HepG2 (cell line): ENCODE data around the gene ARHGEF12. TPM values are rescaled to one million over a fixed set of nuclear protein-coding genes. Genes with fewer than 3 reads are reported as not detected.

Experiments used
- ATAC-seq: fragments of 200-7000 bp; cut with Tn5 transposase; 3 replicates; pipeline ENCODE4 v1.9.1; 2020; ENCODE audit warnings: mild to moderate bottlenecking, moderate library complexity
- BruUV-seq: library from RNA; stranded (reverse); fragments of 400-500 nt; replicated peaks from 2 replicates; lab custom pipeline; 2021; lab: Mats Ljungman, UMichigan
- CTCF ChIA-PET: fragments of 300-600 bp; formaldehyde crosslinking; extraction: SDS; loops from one replicate; lab custom pipeline; 2021; ENCODE audit warnings: low total read pairs, inconsistent platforms, low intra/inter-chr PET ratio; lab: Yijun Ruan, JAX
- POLR2A ChIA-PET: fragments of 350-600 bp; sonication (Branson Sonifier 250); formaldehyde crosslinking; loops from one replicate; lab custom pipeline; 2020; ENCODE audit warnings: antibody characterized with exemption, inconsistent platforms; lab: Yijun Ruan, JAX
- DNase-seq: peaks from one replicate; pipeline ENCODE4 v3.0.0-alpha.2; 2015; ENCODE audit warnings: low spot score
- FAIRE-seq: peaks from 3 replicates; lab custom pipeline; 2011; peaks lifted over from hg19 to GRCh38; lab: Jason Lieb, UNC
- H2AFZ ChIP-seq: one replicate; pipeline ENCODE4 v1.6.1; 2011; ENCODE audit warnings: low read length, inconsistent platforms
- H3K27ac ChIP-seq: fragments of 300-600 bp; 3 replicates; pipeline ENCODE4 v1.8.0; 2011; ENCODE audit warnings: mixed run types, mild to moderate bottlenecking, mixed read lengths, low read length, inconsistent platforms; ENCODE audit not compliant: insufficient read depth; ENCODE audit errors: extremely low read length
- H3K27me3 ChIP-seq, 2 experiments: fragments of 200-600 bp in 1 of 2; 2 replicates in 1 of 2; 3 replicates in 1 of 2; pipeline versions ENCODE4 v1.6.0 to v1.8.0; 2011; ENCODE audit warnings: low read length in 2 of 2, mild to moderate bottlenecking in 2 of 2, moderate library complexity in 2 of 2, inconsistent platforms in 1 of 2; ENCODE audit not compliant: insufficient read depth in 2 of 2, control insufficient read depth in 1 of 2
- H3K36me3 ChIP-seq, 2 experiments: fragments of 200-600 bp in 1 of 2; replicated peaks in 1 of 2; 2 replicates in 1 of 2; 3 replicates in 1 of 2; pipeline versions ENCODE4 v1.5.1 to v1.8.0; 2011; ENCODE audit warnings: low read length in 2 of 2, inconsistent platforms in 1 of 2; ENCODE audit not compliant: insufficient read depth in 2 of 2, control insufficient read depth in 1 of 2
- H3K4me1 ChIP-seq: 2 replicates; pipeline ENCODE4 v1.5.1; 2012; ENCODE audit warnings: low read length, inconsistent platforms; ENCODE audit not compliant: insufficient read depth
- H3K4me2 ChIP-seq: 2 replicates; pipeline ENCODE4 v1.6.0; 2011; ENCODE audit warnings: low read depth, low read length, inconsistent platforms
- H3K4me3 ChIP-seq, 3 experiments: fragments of 200-600 bp in 1 of 3; sonication (generic), shearing (Covaris generic) in 1 of 3; replicated peaks in 1 of 3; 2 replicates each; pipeline ENCODE4 v1.5.1; 2011 to 2016; ENCODE audit warnings: low read length in 3 of 3, inconsistent platforms in 2 of 3, low read depth in 2 of 3, mild to moderate bottlenecking in 2 of 3, control low read depth in 1 of 3, mixed read lengths in 1 of 3; ENCODE audit not compliant: insufficient read depth in 1 of 3
- H3K79me2 ChIP-seq: one replicate; pipeline ENCODE4 v1.6.1; 2011; ENCODE audit warnings: low read length, inconsistent platforms; ENCODE audit not compliant: insufficient read depth
- H3K9ac ChIP-seq: 2 replicates; pipeline ENCODE4 v1.6.0; 2011; ENCODE audit warnings: mild to moderate bottlenecking, low read depth, low read length, inconsistent platforms; ENCODE audit not compliant: insufficient read depth
- H3K9me3 ChIP-seq: 2 replicates; pipeline ENCODE4 v1.5.1; 2012; ENCODE audit warnings: mild to moderate bottlenecking, low read length
- H4K20me1 ChIP-seq: 2 replicates; pipeline ENCODE4 v1.6.0; 2011; ENCODE audit warnings: inconsistent platforms, mild to moderate bottlenecking, low read length, moderate library complexity; ENCODE audit not compliant: insufficient read depth
- ATM ChIP-seq: fragments of 450-650 bp; IDR thresholded peaks from 2 replicates; pipeline ENCODE4 v1.7.1; 2017; ENCODE audit warnings: mild to moderate bottlenecking, borderline replicate concordance
- FOXA1 ChIP-seq, 2 experiments: fragments of 450-650 bp in 1 of 2; sonication (generic) in 1 of 2; formaldehyde crosslinking in 1 of 2; IDR thresholded peaks; 2 replicates each; pipeline versions ENCODE4 v1.4.0 to v1.6.1; 2016 to 2020; ENCODE audit warnings: missing genetic modification reagents in 1 of 2
- GABPA ChIP-seq, 2 experiments: IDR thresholded peaks; 2 replicates each; pipeline ENCODE4 v1.6.1; 2011 to 2016; ENCODE audit warnings: low read depth in 2 of 2, low read length in 1 of 2, missing biosample characterization in 1 of 2, missing genetic modification characterization in 1 of 2
- KLF9 ChIP-seq: IDR thresholded peaks from 2 replicates; pipeline ENCODE4 v1.6.1; 2016; ENCODE audit warnings: low read depth
- PHF8 ChIP-seq: sonication (generic); formaldehyde crosslinking; IDR thresholded peaks from 2 replicates; pipeline ENCODE4 v1.5.0; 2020; ENCODE audit warnings: missing genetic modification reagents
- PREB ChIP-seq: sonication (generic); formaldehyde crosslinking; IDR thresholded peaks from 2 replicates; pipeline ENCODE4 v1.4.0; 2020; ENCODE audit warnings: missing genetic modification reagents
- RERE ChIP-seq: IDR thresholded peaks from 2 replicates; pipeline ENCODE4 v1.6.1; 2016; ENCODE audit warnings: low read depth, missing genetic modification reagents, missing compliant biosample characterization
- TBX2 ChIP-seq: sonication (generic); formaldehyde crosslinking; IDR thresholded peaks from 2 replicates; pipeline ENCODE4 v1.5.0; 2020; ENCODE audit warnings: missing genetic modification reagents, mild to moderate bottlenecking, borderline replicate concordance
- ZMYM3 ChIP-seq: sonication (generic); formaldehyde crosslinking; IDR thresholded peaks from 2 replicates; pipeline ENCODE4 v1.5.1; 2020; ENCODE audit warnings: mild to moderate bottlenecking, missing genetic modification reagents
- WGBS: methylation state at CpG from one replicate; pipeline ENCODE4 v1.1.6; 2017; ENCODE audit warnings: low lambda C conversion rate; 5-methylcytosine and 5-hydroxymethylcytosine counted together
- in situ Hi-C: cut with HindIII; loops from 2 replicates; pipeline ENCODE4 v1.10.0; 2017; ENCODE audit warnings: low pct_unique_long_range_greater_than_20kb; ENCODE audit not compliant: extremely low pct_ligation_motif_present
- intact Hi-C: fragments of 100-400 bp; cut with micrococcal nuclease; formaldehyde crosslinking; loops from one replicate; pipeline ENCODE4 v1.10.0; 2022; ENCODE audit not compliant: unreplicated experiment
- polyA plus RNA-seq, 8 experiments: library from polyadenylated mRNA; depleted of rRNA in 3 of 8; stranded (reverse) in 7 of 8; unstranded in 1 of 8; fragments of >200 nt; fragmentation: Illumina TruSeq in 4 of 8; extraction: Trizol in 4 of 8; gene quantifications; 2 replicates each; pipeline versions ENCODE4 v1.2.1 to v1.2.3, GENCODE V29; 2011 to 2016; ENCODE audit warnings: low read depth in 4 of 8, missing spikeins in 1 of 8, mixed read lengths in 1 of 8; ENCODE audit not compliant: insufficient read depth in 1 of 8
- total RNA-seq, 5 experiments: library from RNA; depleted of rRNA; stranded (reverse); fragments of >200 nt; fragmentation: Illumina TruSeq; extraction: Trizol; gene quantifications; 2 replicates each; pipeline ENCODE4 v1.2.3, GENCODE V29; 2016; ENCODE audit warnings: low read depth in 1 of 5
- TF ChIP-seq, protein P1 (sequence below): sonication (generic); formaldehyde crosslinking; IDR thresholded peaks from 2 replicates; pipeline ENCODE4 v1.4.0; 2020; ENCODE audit warnings: missing genetic modification reagents

ARHGEF12 gene
- total and polyA plus RNA-seq, 2 of the 13 experiments (the other 11 are each of a cell fraction or from before 2014, with no cell fraction given): 17.9 to 54.4 TPM

- FAIRE-seq: no peak
- H3K4me2 ChIP-seq: peak overlapping the region; percentile 47
- H3K9ac ChIP-seq: no peak overlapping the region
- WGBS: 0% methylated on average over 11 of the region's 12 CpGs
- H3K27me3 ChIP-seq: peaks cover 3 to 43% of the 10 kb centered on the region in 2 experiments; a peak in 4 of 5 replicates
- peak overlapping the region in 1 of 3 experiments; percentile 29; a peak in 1 of 6 replicates for H3K4me3 ChIP-seq
- no peaks in the 10 kb centered on the region for H3K36me3 ChIP-seq
- H3K9me3 ChIP-seq: no peaks in the 10 kb centered on the region
- no TSS peak for BruUV-seq
- ATAC-seq: peak; percentile 25
- POLR2A ChIA-PET: interaction anchor here (1.2 kb wide), 1 partner anchor 17 kb away, joined by 4 read pairs; no protein-coding TSS in a partner anchor
- peaks cover 17% of the 10 kb centered on the region for H3K4me1 ChIP-seq
- H3K79me2 ChIP-seq: no peaks in the 10 kb centered on the region
- intact Hi-C loops: no loop called here
- TF ChIP-seq TBX2 (CRISPR knock-in tag) (peak; percentile 20; the same call in 1 of the 2 replicates), PHF8 (no peak), ATM (no peak), FOXA1 (IDR thresholded peaks at IDR 0.05) (no peak), FOXA1 (CRISPR knock-in tag; IDR thresholded peaks at IDR 0.05) (0 out of 2 replicates have a peak, but pooled peaks have one; percentile 19), GABPA (IDR thresholded peaks at IDR 0.05; ENCODE audit: low read depth, low read length) (no peak), GABPA (CRISPR knock-in tag; IDR thresholded peaks at IDR 0.05; ENCODE audit: low read depth) (0 out of 2 replicates have a peak, but pooled peaks have one; percentile 14), ZMYM3 (CRISPR knock-in tag) (no peak)
- TF ChIP-seq, all 625 proteins: peak for 3
- CTCF ChIA-PET: no interaction called here
- H2AFZ ChIP-seq: no peak overlapping the region
- no peaks in the 10 kb centered on the region for H4K20me1 ChIP-seq
- no peak for DNase-seq
- in situ Hi-C loops: no loop called here
- H3K27ac ChIP-seq: no peak overlapping the region
Observed at GRCh38 chr11:120523196-120523595, 187.0 kb downstream of the ARHGEF12 start.

DNA sequence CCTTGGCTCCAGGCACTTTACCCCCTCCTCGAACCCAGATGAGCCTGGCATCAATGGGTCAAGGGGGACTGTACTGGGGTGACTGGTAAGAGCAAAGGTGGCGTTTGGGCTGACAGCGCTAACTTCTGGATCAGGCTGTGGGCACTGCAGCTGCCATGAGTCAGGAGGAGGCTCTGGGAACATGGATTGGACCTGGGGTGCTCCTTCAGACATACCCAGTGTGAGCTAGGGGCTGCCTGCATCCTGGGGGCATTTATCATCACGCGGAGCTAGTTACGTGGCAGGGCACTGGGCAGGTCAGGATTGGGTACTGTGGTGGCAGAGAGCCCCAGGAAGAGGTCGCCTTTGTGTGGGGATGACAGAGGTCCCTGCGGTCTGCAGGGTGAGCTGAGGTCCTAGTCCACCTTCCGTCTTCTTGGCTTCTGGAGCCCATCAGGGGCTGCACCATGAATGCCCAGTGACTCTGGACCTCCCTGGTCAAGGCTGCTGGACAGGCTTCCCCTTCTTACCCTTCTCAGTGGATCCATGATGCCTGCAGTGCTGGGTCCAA lies 188.4 kb downstream of the ARHGEF12 start:
- Histone ChIP-seq H2AFZ (no peak overlapping the region), H4K20me1 (no peaks in the 10 kb centered on the region), H3K27ac (no peak overlapping the region), H3K4me2 (no peak overlapping the region), H3K4me3 (no peak overlapping the region), H3K9ac (no peak overlapping the region), H3K36me3 (no peaks in the 10 kb centered on the region), H3K79me2 (no peaks in the 10 kb centered on the region), H3K9me3 (no peaks in the 10 kb centered on the region), H3K4me1 (peaks cover 17% of the 10 kb centered on the region), H3K27me3 (peaks cover 3 to 42% of the 10 kb centered on the region in 2 experiments; a peak in 4 of 5 replicates)
- CTCF ChIA-PET: no interaction called here
- ATAC-seq: no peak
- intact Hi-C loops (no loop called here), in situ Hi-C loops (no loop called here)
- POLR2A ChIA-PET: no interaction called here
- no TSS peak for BruUV-seq
- no peak for FAIRE-seq
- no peak for DNase-seq
- 67% methylated on average over 4 of the region's 9 CpGs for WGBS
- TF ChIP-seq KLF9 (no peak), RERE (no peak), PREB (CRISPR knock-in tag) (no peak)
- TF ChIP-seq, protein P1, sequence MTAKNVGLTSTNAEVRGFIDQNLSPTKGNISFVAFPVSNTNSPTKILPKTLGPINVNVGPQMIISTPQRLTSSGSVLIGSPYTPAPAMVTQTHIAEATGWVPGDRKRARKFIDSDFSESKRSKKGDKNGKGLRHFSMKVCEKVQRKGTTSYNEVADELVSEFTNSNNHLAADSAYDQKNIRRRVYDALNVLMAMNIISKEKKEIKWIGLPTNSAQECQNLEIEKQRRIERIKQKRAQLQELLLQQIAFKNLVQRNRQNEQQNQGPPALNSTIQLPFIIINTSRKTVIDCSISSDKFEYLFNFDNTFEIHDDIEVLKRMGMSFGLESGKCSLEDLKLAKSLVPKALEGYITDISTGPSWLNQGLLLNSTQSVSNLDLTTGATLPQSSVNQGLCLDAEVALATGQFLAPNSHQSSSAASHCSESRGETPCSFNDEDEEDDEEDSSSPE (CRISPR knock-in tag): no peak
